CD14-positive monocyte (primary cell): ENCODE data around the gene RASSF7. TPM values are rescaled to one million over a fixed set of nuclear protein-coding genes. Genes with fewer than 3 reads are reported as not detected.

Experiments
- DNase-seq, 3 donors: peaks; one replicate each; pipeline ENCODE4 v3.0.0-alpha.2; 2011 to 2022
- H2AFZ ChIP-seq: 2 replicates; pipeline ENCODE4 v1.6.0; 2012; ENCODE audit warnings: mild to moderate bottlenecking, low read depth, low read length, inconsistent platforms; ENCODE audit not compliant: insufficient read depth, poor library complexity, severe bottlenecking
- H3K27ac ChIP-seq, 2 donors: 1 replicate in 1 of 2; 2 replicates in 1 of 2; pipeline ENCODE4 v1.5.1; 2012 to 2013; ENCODE audit warnings: low read length in 2 of 2, control low read depth in 1 of 2, inconsistent platforms in 1 of 2, low read depth in 1 of 2, mild to moderate bottlenecking in 1 of 2
- H3K27me3 ChIP-seq, 2 donors: one replicate each; pipeline versions ENCODE4 v1.6.0 to v1.6.1; 2011 to 2013; ENCODE audit warnings: low read length in 2 of 2; ENCODE audit not compliant: control insufficient read depth in 2 of 2, insufficient read depth in 2 of 2
- H3K36me3 ChIP-seq, 2 donors: replicated peaks in 1 of 2; 1 replicate in 1 of 2; 2 replicates in 1 of 2; pipeline versions ENCODE4 v1.5.1 to v1.6.1; 2012 to 2013; ENCODE audit warnings: low read length in 2 of 2, control low read depth in 1 of 2, inconsistent platforms in 1 of 2, mild to moderate bottlenecking in 1 of 2; ENCODE audit not compliant: insufficient read depth in 2 of 2, control insufficient read depth in 1 of 2
- H3K4me1 ChIP-seq, 2 donors: 1 replicate in 1 of 2; 2 replicates in 1 of 2; pipeline versions ENCODE4 v1.5.1 to v1.6.1; 2012 to 2013; ENCODE audit warnings: low read length in 2 of 2, control low read depth in 1 of 2, inconsistent platforms in 1 of 2, mild to moderate bottlenecking in 1 of 2, moderate library complexity in 1 of 2; ENCODE audit not compliant: insufficient read depth in 2 of 2, control insufficient read depth in 1 of 2
- H3K4me2 ChIP-seq: replicated peaks from 2 replicates; pipeline ENCODE3; 2012; ENCODE audit warnings: low read length, moderate library complexity, mild to moderate bottlenecking; ENCODE audit not compliant: poor library complexity, severe bottlenecking; ENCODE audit errors: extremely low read depth
- H3K4me3 ChIP-seq, 3 experiments: fragments of 200-600 bp in 1 of 3; sonication (generic) in 1 of 3; replicated peaks in 1 of 3; 1 replicate in 2 of 3; 2 replicates in 1 of 3; pipeline ENCODE4 v1.5.1; 2011 to 2013; ENCODE audit warnings: low read length in 3 of 3, mild to moderate bottlenecking in 3 of 3, control low read depth in 2 of 3, low read depth in 2 of 3, inconsistent platforms in 1 of 3, moderate library complexity in 1 of 3
- H3K79me2 ChIP-seq: 2 replicates; pipeline ENCODE4 v1.6.0; 2012; ENCODE audit warnings: mild to moderate bottlenecking, control low read depth, inconsistent platforms, low read length, moderate library complexity; ENCODE audit not compliant: insufficient read depth
- H3K9ac ChIP-seq: 2 replicates; pipeline ENCODE4 v1.6.0; 2017; ENCODE audit warnings: low read length, mild to moderate bottlenecking; ENCODE audit not compliant: insufficient read depth, poor library complexity, severe bottlenecking
- H3K9me3 ChIP-seq, 2 donors: replicated peaks in 1 of 2; 1 replicate in 1 of 2; 2 replicates in 1 of 2; pipeline versions ENCODE4 v1.5.1 to v1.6.1; 2012 to 2013; ENCODE audit warnings: low read length in 2 of 2, control low read depth in 1 of 2; ENCODE audit not compliant: control insufficient read depth in 1 of 2, insufficient read depth in 1 of 2
- H4K20me1 ChIP-seq: 2 replicates; pipeline ENCODE4 v1.6.0; 2012; ENCODE audit warnings: mild to moderate bottlenecking, low read length, control low read depth, moderate library complexity; ENCODE audit not compliant: insufficient read depth
- H3K27ac Mint-ChIP-seq, 7 donors: one replicate each; pipeline ENCODE4 v1.8.0; 2020; ENCODE audit warnings: mild to moderate bottlenecking in 7 of 7, mixed read lengths in 7 of 7, moderate library complexity in 6 of 7, inconsistent platforms in 2 of 7
- H3K27me3 Mint-ChIP-seq, 3 donors: one replicate each; pipeline ENCODE4 v1.8.0; 2021 to 2022; ENCODE audit warnings: low read depth in 3 of 3, mild to moderate bottlenecking in 3 of 3, mixed read lengths in 3 of 3, moderate library complexity in 3 of 3, inconsistent platforms in 1 of 3
- H3K36me3 Mint-ChIP-seq, 2 donors: one replicate each; pipeline ENCODE4 v1.8.0; 2020; ENCODE audit warnings: mixed read lengths in 2 of 2, inconsistent platforms in 1 of 2, mild to moderate bottlenecking in 1 of 2
- H3K4me1 Mint-ChIP-seq: one replicate; pipeline ENCODE4 v1.8.0; 2020; ENCODE audit warnings: mild to moderate bottlenecking, mixed read lengths
- H3K4me3 Mint-ChIP-seq, 2 donors: one replicate each; pipeline ENCODE4 v1.8.0; 2020; ENCODE audit warnings: mild to moderate bottlenecking in 2 of 2, mixed read lengths in 2 of 2, moderate library complexity in 1 of 2
- H3K9me3 Mint-ChIP-seq, 7 donors: one replicate each; pipeline ENCODE4 v1.8.0; 2020 to 2022; ENCODE audit warnings: mixed read lengths in 7 of 7, mild to moderate bottlenecking in 6 of 7, moderate library complexity in 6 of 7, inconsistent platforms in 2 of 7
- WGBS: methylation state at CpG from one replicate; pipeline ENCODE4 v1.1.5; 2013; ENCODE audit warnings: missing lambda C conversion rate; ENCODE audit not compliant: insufficient coverage; 5-methylcytosine and 5-hydroxymethylcytosine counted together
- intact Hi-C, 2 donors: fragments of 100-400 bp; cut with micrococcal nuclease; formaldehyde crosslinking; loops; one replicate each; pipeline versions ENCODE4 v1.15.0 to v1.15.1; 2023
- polyA plus RNA-seq, 3 donors: library from polyadenylated mRNA; depleted of rRNA in 1 of 3; unstranded in 2 of 3; stranded (reverse) in 1 of 3; fragments of 300-500 nt in 2 of 3; fragments of >200 nt in 1 of 3; fragmentation: Illumina TruSeq in 2 of 3; gene quantifications; 1 replicate in 2 of 3; 2 replicates in 1 of 3; pipeline ENCODE4 v1.2.3, GENCODE V29; 2012 to 2021
- TF ChIP-seq, protein P1 (sequence below): fragments of 200-600 bp; IDR thresholded peaks from one replicate; pipeline ENCODE4 v1.8.0; 2022; ENCODE audit warnings: antibody characterized with exemption, mild to moderate bottlenecking

The RASSF7 gene
- polyA plus RNA-seq, 3 donors = 10.0 to 26.5 (median 12.4) TPM

DNA sequence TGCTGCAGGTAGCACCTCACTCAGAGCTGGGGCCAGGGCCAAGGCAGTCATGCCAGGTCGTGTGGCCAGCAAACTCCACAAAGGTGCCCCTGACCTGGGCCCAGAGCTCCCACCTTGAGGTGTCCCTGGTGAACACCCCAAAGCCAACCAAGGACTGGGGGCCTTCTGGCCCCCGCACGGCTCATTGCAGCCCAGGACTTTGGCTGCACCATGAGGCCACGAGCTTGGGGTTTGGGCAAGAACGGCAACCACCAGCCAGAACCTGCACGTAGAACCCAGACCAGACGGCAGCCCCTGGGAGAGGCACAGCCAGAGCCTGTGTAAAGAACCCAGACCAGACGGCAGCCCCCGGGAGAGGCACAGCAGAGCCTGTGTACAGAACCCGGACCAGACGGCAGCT is 15.6 kb upstream of the RASSF7 start:
- H3K4me3 Mint-ChIP-seq = no peak overlapping the region
- no peaks in the 10 kb centered on the region for H3K9me3 ChIP-seq
- no peaks in the 10 kb centered on the region for H3K4me1 ChIP-seq
- no peak overlapping the region for H3K4me2 ChIP-seq
- TF ChIP-seq, protein P1, sequence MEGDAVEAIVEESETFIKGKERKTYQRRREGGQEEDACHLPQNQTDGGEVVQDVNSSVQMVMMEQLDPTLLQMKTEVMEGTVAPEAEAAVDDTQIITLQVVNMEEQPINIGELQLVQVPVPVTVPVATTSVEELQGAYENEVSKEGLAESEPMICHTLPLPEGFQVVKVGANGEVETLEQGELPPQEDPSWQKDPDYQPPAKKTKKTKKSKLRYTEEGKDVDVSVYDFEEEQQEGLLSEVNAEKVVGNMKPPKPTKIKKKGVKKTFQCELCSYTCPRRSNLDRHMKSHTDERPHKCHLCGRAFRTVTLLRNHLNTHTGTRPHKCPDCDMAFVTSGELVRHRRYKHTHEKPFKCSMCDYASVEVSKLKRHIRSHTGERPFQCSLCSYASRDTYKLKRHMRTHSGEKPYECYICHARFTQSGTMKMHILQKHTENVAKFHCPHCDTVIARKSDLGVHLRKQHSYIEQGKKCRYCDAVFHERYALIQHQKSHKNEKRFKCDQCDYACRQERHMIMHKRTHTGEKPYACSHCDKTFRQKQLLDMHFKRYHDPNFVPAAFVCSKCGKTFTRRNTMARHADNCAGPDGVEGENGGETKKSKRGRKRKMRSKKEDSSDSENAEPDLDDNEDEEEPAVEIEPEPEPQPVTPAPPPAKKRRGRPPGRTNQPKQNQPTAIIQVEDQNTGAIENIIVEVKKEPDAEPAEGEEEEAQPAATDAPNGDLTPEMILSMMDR = no peak
- H3K36me3 ChIP-seq = no peaks in the 10 kb centered on the region
- no peaks in the 10 kb centered on the region for H4K20me1 ChIP-seq
- no peak overlapping the region for H2AFZ ChIP-seq
- intact Hi-C loops = no loop called here
- WGBS = 97% methylated on average over 11 of the region's 11 CpGs
- no peaks in the 10 kb centered on the region for H3K27me3 ChIP-seq
- no peak overlapping the region for H3K9ac ChIP-seq
- peaks cover 0 to 7% (median 5%) of the 10 kb centered on the region in 3 donors for H3K27me3 Mint-ChIP-seq
- no peaks in the 10 kb centered on the region for H3K36me3 Mint-ChIP-seq
- H3K27ac ChIP-seq = no peak overlapping the region
- peaks cover 0 to 3% (median 0%) of the 10 kb centered on the region in 7 donors for H3K9me3 Mint-ChIP-seq
- H3K79me2 ChIP-seq = no peaks in the 10 kb centered on the region
- DNase-seq = no peak
- H3K27ac Mint-ChIP-seq = no peak overlapping the region
- H3K4me1 Mint-ChIP-seq = no peaks in the 10 kb centered on the region
- no peak overlapping the region for H3K4me3 ChIP-seq

DNA sequence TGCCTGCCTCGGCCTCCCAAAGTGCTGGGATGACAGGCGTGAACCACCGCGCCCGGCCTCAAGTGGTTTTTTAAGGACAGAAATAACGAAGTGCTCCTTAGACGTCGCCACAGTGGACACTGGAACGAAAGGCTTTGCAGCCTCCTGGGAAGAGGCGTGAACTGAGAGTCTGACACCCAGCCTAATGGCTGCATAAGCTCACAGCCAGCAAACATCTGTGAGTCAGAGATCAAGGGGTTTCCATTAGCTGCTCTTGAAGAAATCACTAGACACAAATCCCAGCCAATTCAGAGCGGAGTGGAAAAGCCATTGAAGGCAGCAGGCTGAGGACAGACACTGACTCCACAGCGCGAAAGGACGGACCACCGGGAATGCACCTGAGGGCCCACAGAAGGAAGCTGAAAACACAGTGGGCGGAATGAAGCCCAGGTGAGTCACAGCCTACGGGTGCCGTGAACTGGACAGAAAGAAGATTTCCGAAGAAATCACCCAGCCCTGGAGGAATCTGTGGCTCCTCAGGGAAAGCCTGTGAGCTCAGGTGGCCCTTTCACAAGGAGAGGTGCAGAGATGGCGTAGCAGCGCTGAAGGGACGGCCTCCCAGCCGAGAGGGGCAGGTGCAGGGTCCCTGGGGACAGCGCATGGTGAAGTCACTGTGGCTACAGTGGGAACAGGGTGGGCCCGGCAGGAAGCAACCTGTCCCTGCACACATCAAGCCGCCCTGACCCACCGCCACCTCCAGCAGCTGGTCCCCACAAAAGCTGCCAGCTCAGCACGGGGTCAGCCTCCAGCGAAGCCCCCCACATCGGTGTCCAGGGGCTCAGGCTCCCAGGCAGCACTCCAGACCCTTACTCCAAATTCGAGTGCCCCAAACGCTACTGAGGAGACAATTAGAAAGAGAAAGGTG is 11.8 kb upstream of the RASSF7 start:
- 91% methylated on average over 26 of the region's 32 CpGs for WGBS
- H3K27ac Mint-ChIP-seq = no peak overlapping the region
- no peaks in the 10 kb centered on the region for H3K4me1 Mint-ChIP-seq
- no peaks in the 10 kb centered on the region for H3K9me3 ChIP-seq
- no peak overlapping the region for H3K4me3 Mint-ChIP-seq
- no peaks in the 10 kb centered on the region for H3K79me2 ChIP-seq
- TF ChIP-seq, protein P1 = no peak
- H3K4me2 ChIP-seq = no peak overlapping the region
- peaks cover 0 to 3% (median 0%) of the 10 kb centered on the region in 7 donors for H3K9me3 Mint-ChIP-seq
- H3K9ac ChIP-seq = no peak overlapping the region
- no peaks in the 10 kb centered on the region for H3K36me3 ChIP-seq
- no peak overlapping the region for H3K27ac ChIP-seq
- H4K20me1 ChIP-seq = no peaks in the 10 kb centered on the region
- H2AFZ ChIP-seq = no peak overlapping the region
- no peaks in the 10 kb centered on the region for H3K4me1 ChIP-seq
- H3K4me3 ChIP-seq = no peak overlapping the region
- DNase-seq = no peak
- intact Hi-C loops = no loop called here
- peaks cover 0 to 13% of the 10 kb centered on the region in 2 donors for H3K27me3 ChIP-seq
- H3K36me3 Mint-ChIP-seq = no peaks in the 10 kb centered on the region
- H3K27me3 Mint-ChIP-seq = peaks cover 2 to 18% (median 13%) of the 10 kb centered on the region in 3 donors
